HCT116 (cell line): ENCODE measurements around the gene CACNB1. TPM values are rescaled to one million over a fixed set of nuclear protein-coding genes. Genes with fewer than 3 reads are reported as not detected.

Experiments
- ATAC-seq: fragments of 200-7000 bp; cut with Tn5 transposase; 2 replicates; pipeline ENCODE4 v1.9.1; 2020; ENCODE audit warnings: mild to moderate bottlenecking, moderate library complexity
- BruUV-seq: library from RNA; stranded (reverse); fragments of 400-500 nt; replicated peaks from 2 replicates; lab custom pipeline; 2021; lab: Mats Ljungman, UMichigan
- CTCF ChIA-PET: fragments of 300-600 bp; sonication (Branson Sonifier 250); formaldehyde crosslinking; loops from one replicate; lab custom pipeline; 2021; ENCODE audit warnings: antibody characterized with exemption; lab: Charles Lee
- POLR2A ChIA-PET: fragments of 300-600, 350-600 bp; sonication (Branson Sonifier 250); formaldehyde crosslinking; loops from one replicate; lab custom pipeline; 2021; ENCODE audit warnings: antibody characterized with exemption; lab: Charles Lee
- RAD21 ChIA-PET, 2 experiments: fragments of 300-600 bp; sonication (Branson Sonifier 250); formaldehyde crosslinking; loops; one replicate each; lab custom pipeline; 2023; ENCODE audit warnings: low total read pairs in 2 of 2; ENCODE audit not compliant: uncharacterized antibody in 2 of 2, unreplicated experiment in 2 of 2, low non-redundant PET in 1 of 2; lab: Charles Lee
- DNase-seq: peaks from one replicate; pipeline ENCODE4 v3.0.0-alpha.2; 2010; ENCODE audit warnings: low read depth, low spot score
- H2AFZ ChIP-seq: fragments of 200-600 bp; shearing (Covaris generic), sonication (generic); 2 replicates; pipeline ENCODE4 v1.6.1; 2017; ENCODE audit warnings: low read depth, mixed run types, mixed read lengths, antibody characterized with exemption, low read length; ENCODE audit not compliant: poor library complexity, severe bottlenecking
- H3K27ac ChIP-seq: 2 replicates; pipeline ENCODE4 v1.5.1; 2012; ENCODE audit warnings: low read depth, low read length
- H3K27me3 ChIP-seq: fragments of 200-600 bp; sonication (generic); 2 replicates; pipeline ENCODE4 v1.6.1; 2016; ENCODE audit warnings: mixed run types, low read length, mixed read lengths; ENCODE audit not compliant: insufficient read depth
- H3K36me3 ChIP-seq, 2 experiments: fragments of 200-500 bp in 1 of 2; fragments of 200-600 bp in 1 of 2; sonication (Bioruptor generic) in 1 of 2; sonication (generic) in 1 of 2; 2 replicates each; pipeline versions ENCODE4 v1.5.1 to v1.6.1; 2014 to 2016; ENCODE audit warnings: low read length in 2 of 2, inconsistent platforms in 1 of 2, mixed read lengths in 1 of 2, mixed run types in 1 of 2; ENCODE audit not compliant: insufficient read depth in 2 of 2, control insufficient read depth in 1 of 2
- H3K4me1 ChIP-seq, 2 experiments: fragments of 200-600 bp in 1 of 2; sonication (generic) in 1 of 2; 2 replicates each; pipeline versions ENCODE4 v1.5.1 to v1.6.1; 2012 to 2017; ENCODE audit warnings: low read length in 2 of 2, inconsistent platforms in 1 of 2, mild to moderate bottlenecking in 1 of 2, mixed read lengths in 1 of 2, mixed run types in 1 of 2, moderate library complexity in 1 of 2; ENCODE audit not compliant: insufficient read depth in 2 of 2, control insufficient read depth in 1 of 2
- H3K4me2 ChIP-seq: fragments of 200-600 bp; sonication (generic); 2 replicates; pipeline ENCODE4 v1.6.1; 2017; ENCODE audit warnings: mixed run types, low read length, mixed read lengths
- H3K4me3 ChIP-seq, 2 experiments: fragments of 200-600 bp in 1 of 2; sonication (generic) in 1 of 2; replicated peaks in 1 of 2; 2 replicates each; pipeline ENCODE4 v1.5.1; 2011 to 2016; ENCODE audit warnings: low read length in 2 of 2, control low read depth in 1 of 2, low read depth in 1 of 2, mild to moderate bottlenecking in 1 of 2, mixed read lengths in 1 of 2, mixed run types in 1 of 2
- H3K79me2 ChIP-seq: fragments of 200-600 bp; sonication (generic); 2 replicates; pipeline ENCODE4 v1.6.1; 2017; ENCODE audit warnings: mild to moderate bottlenecking, mixed run types, low read length, moderate library complexity, mixed read lengths; ENCODE audit not compliant: insufficient read depth
- H3K9ac ChIP-seq: fragments of 200-600 bp; sonication (generic); 2 replicates; pipeline ENCODE4 v1.6.1; 2016; ENCODE audit warnings: low read length, mixed read lengths
- H3K9me2 ChIP-seq: fragments of 200-600 bp; sonication (generic), shearing (Covaris generic); 2 replicates; pipeline ENCODE4 v1.6.1; 2017; ENCODE audit warnings: mixed run types, mild to moderate bottlenecking, moderate library complexity; ENCODE audit not compliant: insufficient read depth
- H3K9me3 ChIP-seq, 2 experiments: fragments of 200-500 bp in 1 of 2; fragments of 200-600 bp in 1 of 2; sonication (Bioruptor generic) in 1 of 2; sonication (generic) in 1 of 2; 2 replicates each; pipeline ENCODE4 v1.6.1; 2014 to 2017; ENCODE audit warnings: low read length in 2 of 2, mixed read lengths in 2 of 2, inconsistent platforms in 1 of 2, low read depth in 1 of 2, mild to moderate bottlenecking in 1 of 2, mixed run types in 1 of 2, moderate library complexity in 1 of 2; ENCODE audit not compliant: control insufficient read depth in 1 of 2, insufficient read depth in 1 of 2
- H4K20me1 ChIP-seq: fragments of 200-600 bp; sonication (generic), shearing (Covaris generic); 2 replicates; pipeline ENCODE4 v1.6.1; 2017; ENCODE audit warnings: mixed run types, mild to moderate bottlenecking, moderate library complexity; ENCODE audit not compliant: insufficient read depth
- CBX3 ChIP-seq: IDR thresholded peaks from 2 replicates; pipeline ENCODE4 v1.6.1; 2012; ENCODE audit warnings: low read depth
- CEBPB ChIP-seq: IDR thresholded peaks from 2 replicates; pipeline ENCODE4 v1.6.1; 2012; ENCODE audit warnings: low read depth
- ELF1 ChIP-seq: IDR thresholded peaks from 2 replicates; pipeline ENCODE4 v1.6.1; 2012; ENCODE audit warnings: low read depth, borderline replicate concordance
- EZH2 ChIP-seq: fragments of 200-600 bp; sonication (generic); IDR thresholded peaks from 2 replicates; pipeline ENCODE4 v1.6.1; 2017; ENCODE audit warnings: antibody characterized with exemption, mixed run types
- EZH2phosphoT487 ChIP-seq: fragments of 200-600 bp; IDR thresholded peaks from 2 replicates; pipeline ENCODE4 v1.6.1; 2018; ENCODE audit warnings: antibody characterized with exemption, borderline replicate concordance
- FOSL1 ChIP-seq: IDR thresholded peaks from 2 replicates; pipeline ENCODE4 v1.6.1; 2012; ENCODE audit warnings: low read depth
- POLR2A ChIP-seq: IDR thresholded peaks from 2 replicates; pipeline ENCODE4 v1.7.0; 2011; ENCODE audit warnings: borderline replicate concordance; ENCODE audit not compliant: insufficient read depth, insufficient read length; ENCODE audit errors: extremely low read depth
- POLR2AphosphoS5 ChIP-seq: IDR thresholded peaks from 2 replicates; pipeline ENCODE4 v1.6.1; 2011; ENCODE audit warnings: mild to moderate bottlenecking, low read depth, low read length, moderate library complexity
- SIN3A ChIP-seq: IDR thresholded peaks from 2 replicates; pipeline ENCODE4 v1.6.1; 2012; ENCODE audit warnings: low read depth
- SP1 ChIP-seq: IDR thresholded peaks from 2 replicates; pipeline ENCODE4 v1.6.1; 2012; ENCODE audit warnings: low read depth
- TCF7L2 ChIP-seq: IDR thresholded peaks from 2 replicates; pipeline ENCODE4 v1.7.0; 2011; ENCODE audit warnings: borderline replicate concordance, inconsistent platforms; ENCODE audit not compliant: insufficient read depth, insufficient read length; ENCODE audit errors: extremely low read depth
- YY1 ChIP-seq: IDR thresholded peaks from 2 replicates; pipeline ENCODE4 v1.6.1; 2011; ENCODE audit warnings: low read length, low read depth, moderate library complexity, mild to moderate bottlenecking; ENCODE audit not compliant: insufficient replicate concordance; ENCODE audit errors: extremely low read depth
- ZNF274 ChIP-seq: fragments of 200-500 bp; sonication (Bioruptor generic); IDR thresholded peaks from 2 replicates; pipeline ENCODE4 v1.6.1; 2014; ENCODE audit warnings: mild to moderate bottlenecking, low read depth, low read length, inconsistent platforms
- intact Hi-C: fragments of 100-400 bp; cut with micrococcal nuclease; formaldehyde crosslinking; loops from 2 replicates; pipeline ENCODE4 v1.10.0; 2022
- total RNA-seq: library from RNA; stranded (reverse); gene quantifications from one replicate; pipeline ENCODE4 v1.2.1, GENCODE V29; 2021; ENCODE audit not compliant: unreplicated experiment
- TF ChIP-seq, protein P1 (sequence below): IDR thresholded peaks from 2 replicates; pipeline ENCODE4 v1.6.1; 2012
- TF ChIP-seq, protein P2 (sequence below): IDR thresholded peaks from 2 replicates; pipeline ENCODE4 v1.6.1; 2012
- TF ChIP-seq, protein P3 (sequence below), 3 experiments: fragments of 200-600 bp in 1 of 3; sonication (generic) in 1 of 3; IDR thresholded peaks in 2 of 3; conservative IDR thresholded peaks in 1 of 3; 2 replicates each; pipeline ENCODE4 v1.5.1; 2012 to 2017; ENCODE audit warnings: low read depth in 2 of 3, low read length in 2 of 3, antibody characterized with exemption in 1 of 3, borderline replicate concordance in 1 of 3, control low read depth in 1 of 3, mild to moderate bottlenecking in 1 of 3, mixed read lengths in 1 of 3, mixed run types in 1 of 3, moderate library complexity in 1 of 3; ENCODE audit not compliant: insufficient read depth in 1 of 3
- TF ChIP-seq, protein P4 (sequence below): IDR thresholded peaks from 2 replicates; pipeline ENCODE4 v1.6.1; 2012; ENCODE audit warnings: low read depth
- TF ChIP-seq, protein P5 (sequence below): IDR thresholded peaks from 2 replicates; pipeline ENCODE4 v1.6.1; 2011; ENCODE audit warnings: mild to moderate bottlenecking, low read length, moderate library complexity; ENCODE audit not compliant: insufficient replicate concordance; ENCODE audit errors: extremely low read depth

The CACNB1 gene
- total RNA-seq, 1 experiment from 2014 or later, result 13.0 TPM

DNA sequence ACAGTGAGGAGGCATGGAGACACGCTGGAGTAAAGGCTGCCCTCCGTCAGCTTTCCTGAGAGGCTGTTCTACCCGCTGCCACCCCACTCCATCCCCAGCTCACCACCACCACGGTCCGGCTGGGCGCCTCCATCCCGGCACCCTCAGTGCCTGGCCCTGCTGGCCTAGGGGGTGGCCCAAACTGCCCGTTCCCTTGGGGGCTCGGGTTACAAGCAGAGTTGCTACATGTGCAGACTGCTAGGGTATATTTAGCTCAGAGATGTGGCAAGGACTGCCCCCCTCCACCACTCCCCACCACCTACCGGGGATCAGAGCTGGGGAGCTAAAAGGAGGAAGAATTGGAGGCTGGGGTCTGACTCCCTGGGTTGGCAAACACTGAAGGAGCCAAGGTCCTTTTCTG lies 4.1 kb downstream of the CACNB1 start:
- H3K4me3 ChIP-seq, result no peak overlapping the region
- peaks cover 14 to 23% of the 10 kb centered on the region in 2 experiments for H3K4me1 ChIP-seq
- ChIA-PET POLR2A (no interaction called here), RAD21 (no interaction called here), CTCF (interaction anchor here (0.8 kb wide), 1 partner anchor 29 kb away, joined by 3 read pairs; no protein-coding TSS in a partner anchor)
- no peak overlapping the region for H3K27ac ChIP-seq
- H3K79me2 ChIP-seq, result peaks cover 12% of the 10 kb centered on the region; the same call in 1 of the 2 replicates
- no peak for DNase-seq
- no TSS peak for BruUV-seq
- H3K36me3 ChIP-seq, result peaks cover 4 to 5% of the 10 kb centered on the region in 2 experiments; a peak in 3 of 4 replicates
- ATAC-seq, result no peak
- H3K9ac ChIP-seq, result no peak overlapping the region
- intact Hi-C loops, result no loop called here
- H3K9me2 ChIP-seq, result no peaks in the 10 kb centered on the region
- no peaks in the 10 kb centered on the region for H3K9me3 ChIP-seq
- TF ChIP-seq, protein P1, sequence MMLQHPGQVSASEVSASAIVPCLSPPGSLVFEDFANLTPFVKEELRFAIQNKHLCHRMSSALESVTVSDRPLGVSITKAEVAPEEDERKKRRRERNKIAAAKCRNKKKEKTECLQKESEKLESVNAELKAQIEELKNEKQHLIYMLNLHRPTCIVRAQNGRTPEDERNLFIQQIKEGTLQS, result no peak
- TF ChIP-seq SIN3A (no peak), EZH2phosphoT487 (no peak), CEBPB (no peak), TCF7L2 (no peak), POLR2A (no peak), ELF1 (no peak), FOSL1 (no peak), EZH2 (no peak), CBX3 (no peak), SP1 (no peak), POLR2AphosphoS5 (no peak), YY1 (no peak), ZNF274 (no peak)
- TF ChIP-seq, protein P2, sequence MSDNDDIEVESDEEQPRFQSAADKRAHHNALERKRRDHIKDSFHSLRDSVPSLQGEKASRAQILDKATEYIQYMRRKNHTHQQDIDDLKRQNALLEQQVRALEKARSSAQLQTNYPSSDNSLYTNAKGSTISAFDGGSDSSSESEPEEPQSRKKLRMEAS, result no peak
- TF ChIP-seq, protein P3, sequence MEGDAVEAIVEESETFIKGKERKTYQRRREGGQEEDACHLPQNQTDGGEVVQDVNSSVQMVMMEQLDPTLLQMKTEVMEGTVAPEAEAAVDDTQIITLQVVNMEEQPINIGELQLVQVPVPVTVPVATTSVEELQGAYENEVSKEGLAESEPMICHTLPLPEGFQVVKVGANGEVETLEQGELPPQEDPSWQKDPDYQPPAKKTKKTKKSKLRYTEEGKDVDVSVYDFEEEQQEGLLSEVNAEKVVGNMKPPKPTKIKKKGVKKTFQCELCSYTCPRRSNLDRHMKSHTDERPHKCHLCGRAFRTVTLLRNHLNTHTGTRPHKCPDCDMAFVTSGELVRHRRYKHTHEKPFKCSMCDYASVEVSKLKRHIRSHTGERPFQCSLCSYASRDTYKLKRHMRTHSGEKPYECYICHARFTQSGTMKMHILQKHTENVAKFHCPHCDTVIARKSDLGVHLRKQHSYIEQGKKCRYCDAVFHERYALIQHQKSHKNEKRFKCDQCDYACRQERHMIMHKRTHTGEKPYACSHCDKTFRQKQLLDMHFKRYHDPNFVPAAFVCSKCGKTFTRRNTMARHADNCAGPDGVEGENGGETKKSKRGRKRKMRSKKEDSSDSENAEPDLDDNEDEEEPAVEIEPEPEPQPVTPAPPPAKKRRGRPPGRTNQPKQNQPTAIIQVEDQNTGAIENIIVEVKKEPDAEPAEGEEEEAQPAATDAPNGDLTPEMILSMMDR (IDR thresholded peaks at IDR 0.05 in 2 of 3, conservative IDR thresholded peaks at IDR 0.05 in 1 of 3; ENCODE audit: borderline replicate concordance in 1 of 3, insufficient read depth in 1 of 3, low read depth in 2 of 3, low read length in 2 of 3), result no peak
- TF ChIP-seq, protein P4, sequence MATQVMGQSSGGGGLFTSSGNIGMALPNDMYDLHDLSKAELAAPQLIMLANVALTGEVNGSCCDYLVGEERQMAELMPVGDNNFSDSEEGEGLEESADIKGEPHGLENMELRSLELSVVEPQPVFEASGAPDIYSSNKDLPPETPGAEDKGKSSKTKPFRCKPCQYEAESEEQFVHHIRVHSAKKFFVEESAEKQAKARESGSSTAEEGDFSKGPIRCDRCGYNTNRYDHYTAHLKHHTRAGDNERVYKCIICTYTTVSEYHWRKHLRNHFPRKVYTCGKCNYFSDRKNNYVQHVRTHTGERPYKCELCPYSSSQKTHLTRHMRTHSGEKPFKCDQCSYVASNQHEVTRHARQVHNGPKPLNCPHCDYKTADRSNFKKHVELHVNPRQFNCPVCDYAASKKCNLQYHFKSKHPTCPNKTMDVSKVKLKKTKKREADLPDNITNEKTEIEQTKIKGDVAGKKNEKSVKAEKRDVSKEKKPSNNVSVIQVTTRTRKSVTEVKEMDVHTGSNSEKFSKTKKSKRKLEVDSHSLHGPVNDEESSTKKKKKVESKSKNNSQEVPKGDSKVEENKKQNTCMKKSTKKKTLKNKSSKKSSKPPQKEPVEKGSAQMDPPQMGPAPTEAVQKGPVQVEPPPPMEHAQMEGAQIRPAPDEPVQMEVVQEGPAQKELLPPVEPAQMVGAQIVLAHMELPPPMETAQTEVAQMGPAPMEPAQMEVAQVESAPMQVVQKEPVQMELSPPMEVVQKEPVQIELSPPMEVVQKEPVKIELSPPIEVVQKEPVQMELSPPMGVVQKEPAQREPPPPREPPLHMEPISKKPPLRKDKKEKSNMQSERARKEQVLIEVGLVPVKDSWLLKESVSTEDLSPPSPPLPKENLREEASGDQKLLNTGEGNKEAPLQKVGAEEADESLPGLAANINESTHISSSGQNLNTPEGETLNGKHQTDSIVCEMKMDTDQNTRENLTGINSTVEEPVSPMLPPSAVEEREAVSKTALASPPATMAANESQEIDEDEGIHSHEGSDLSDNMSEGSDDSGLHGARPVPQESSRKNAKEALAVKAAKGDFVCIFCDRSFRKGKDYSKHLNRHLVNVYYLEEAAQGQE, result no peak
- TF ChIP-seq, protein P5, sequence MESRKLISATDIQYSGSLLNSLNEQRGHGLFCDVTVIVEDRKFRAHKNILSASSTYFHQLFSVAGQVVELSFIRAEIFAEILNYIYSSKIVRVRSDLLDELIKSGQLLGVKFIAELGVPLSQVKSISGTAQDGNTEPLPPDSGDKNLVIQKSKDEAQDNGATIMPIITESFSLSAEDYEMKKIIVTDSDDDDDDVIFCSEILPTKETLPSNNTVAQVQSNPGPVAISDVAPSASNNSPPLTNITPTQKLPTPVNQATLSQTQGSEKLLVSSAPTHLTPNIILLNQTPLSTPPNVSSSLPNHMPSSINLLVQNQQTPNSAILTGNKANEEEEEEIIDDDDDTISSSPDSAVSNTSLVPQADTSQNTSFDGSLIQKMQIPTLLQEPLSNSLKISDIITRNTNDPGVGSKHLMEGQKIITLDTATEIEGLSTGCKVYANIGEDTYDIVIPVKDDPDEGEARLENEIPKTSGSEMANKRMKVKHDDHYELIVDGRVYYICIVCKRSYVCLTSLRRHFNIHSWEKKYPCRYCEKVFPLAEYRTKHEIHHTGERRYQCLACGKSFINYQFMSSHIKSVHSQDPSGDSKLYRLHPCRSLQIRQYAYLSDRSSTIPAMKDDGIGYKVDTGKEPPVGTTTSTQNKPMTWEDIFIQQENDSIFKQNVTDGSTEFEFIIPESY, result no peak
- H3K27me3 ChIP-seq, result no peaks in the 10 kb centered on the region
- H3K4me2 ChIP-seq, result no peak overlapping the region
- no peaks in the 10 kb centered on the region for H4K20me1 ChIP-seq
- no peak overlapping the region for H2AFZ ChIP-seq
